NCI-H69 (cell line): ENCODE data around the gene MYH6.
"Not testable (repeated sequence)": the region's sequence is repeated elsewhere in the genome, so short reads cannot be mapped to it uniquely, and the experiment has no call there.

ENCODE experiments used
- DNase-seq: peaks from one replicate; lab custom pipeline; 2025; lab: John Stamatoyannopoulos, UW

MYH6 gene

DNA sequence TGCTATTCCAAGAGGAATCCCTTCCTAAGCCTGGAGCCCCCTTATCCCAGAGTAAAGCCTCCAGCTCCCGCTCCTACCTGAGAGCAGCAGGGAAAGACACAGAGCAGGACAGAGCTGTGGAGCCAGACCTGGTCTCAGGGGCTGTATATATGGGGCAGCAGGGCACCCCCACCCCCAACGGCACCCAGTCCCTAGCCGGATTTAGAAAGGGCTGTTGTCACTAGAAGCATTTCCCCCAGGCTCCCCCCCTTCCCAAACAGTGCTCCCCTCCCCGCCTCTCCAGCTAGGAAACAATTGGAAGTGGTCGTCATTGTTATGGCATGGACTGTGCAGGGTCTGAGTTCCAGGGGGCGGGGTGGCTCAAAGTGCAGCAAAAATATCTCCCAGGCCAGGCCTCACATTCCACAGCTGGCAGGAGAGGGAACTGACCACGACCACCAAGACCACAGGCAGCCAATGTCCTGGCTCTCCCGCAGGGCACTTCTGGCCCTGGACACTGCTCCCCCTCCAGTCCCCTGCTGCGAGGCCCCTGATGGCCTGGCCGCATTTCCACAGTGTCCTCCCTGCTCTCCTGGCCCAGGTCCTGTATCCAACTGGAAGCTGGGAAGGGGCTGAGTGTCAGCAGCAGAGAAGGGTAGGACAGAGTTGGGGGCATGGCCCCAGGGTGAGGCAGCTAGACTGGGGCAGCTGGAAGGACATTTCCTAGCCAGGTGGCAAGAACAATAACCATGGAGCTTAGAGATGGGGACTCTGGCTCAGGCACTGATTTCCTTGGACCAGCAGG, 27.7 kb upstream of the MYH6 start, which contains the start of gene MYH7:
Gene MYH7 (minus strand): TSS at position 118 of the 784 bp plus-strand sequence. CDS start 1,928 bp downstream, outside the sequence.
- no peak for DNase-seq

GRCh38 chr14:23434488-23435222, 26.6 kb upstream of the MYH6 start:
- no peak for DNase-seq

DNA sequence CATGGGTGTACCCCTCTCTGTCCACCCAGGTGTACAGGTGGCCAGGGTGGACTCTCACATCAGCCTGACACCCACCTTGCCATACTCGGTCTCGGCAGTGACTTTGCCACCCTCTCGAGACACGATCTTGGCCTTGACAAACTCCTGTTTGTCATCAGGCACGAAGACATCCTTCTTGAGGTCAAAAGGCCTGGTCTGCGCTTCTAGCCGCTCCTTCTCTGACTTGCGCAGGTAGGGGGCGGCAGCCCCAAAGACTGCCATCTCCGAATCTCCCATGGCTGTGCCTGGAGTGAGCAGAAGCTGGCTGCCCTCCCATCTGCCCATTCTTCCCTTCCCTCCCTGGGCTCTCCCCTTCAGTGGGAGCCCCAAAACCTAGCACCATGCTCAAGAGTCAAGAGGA, 25.4 kb upstream of the MYH6 start:
- DNase-seq = no peak

DNA sequence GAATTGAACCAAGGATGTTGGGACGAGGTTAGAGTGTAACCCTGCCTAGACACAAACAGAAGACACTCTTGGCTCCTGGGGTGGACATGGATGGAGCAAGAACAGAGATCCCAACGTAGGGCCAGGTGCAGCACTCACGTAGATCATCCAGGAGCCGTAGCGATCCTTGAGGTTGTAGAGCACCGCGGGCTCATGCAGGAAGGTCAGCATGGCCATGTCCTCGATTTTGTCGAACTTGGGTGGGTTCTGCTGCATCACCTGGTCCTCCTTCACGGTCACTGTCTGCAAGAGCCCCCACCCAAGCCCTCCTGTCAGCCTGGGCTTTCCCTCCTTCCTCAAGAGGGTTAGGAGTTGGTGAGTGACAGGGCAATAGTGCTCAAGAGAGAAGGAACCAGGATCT, 24.9 kb upstream of the MYH6 start:
- DNase-seq = no peak

GRCh38 chr14:23432102-23432925, 24.2 kb upstream of the MYH6 start:
- no peak for DNase-seq

GRCh38 chr14:23431486-23431885, 23.4 kb upstream of the MYH6 start:
- DNase-seq = no peak

- DNase-seq = peak; percentile 23
These were observed 22.6 kb upstream of the MYH6 start for GRCh38 chr14:23430723-23431085.

DNA sequence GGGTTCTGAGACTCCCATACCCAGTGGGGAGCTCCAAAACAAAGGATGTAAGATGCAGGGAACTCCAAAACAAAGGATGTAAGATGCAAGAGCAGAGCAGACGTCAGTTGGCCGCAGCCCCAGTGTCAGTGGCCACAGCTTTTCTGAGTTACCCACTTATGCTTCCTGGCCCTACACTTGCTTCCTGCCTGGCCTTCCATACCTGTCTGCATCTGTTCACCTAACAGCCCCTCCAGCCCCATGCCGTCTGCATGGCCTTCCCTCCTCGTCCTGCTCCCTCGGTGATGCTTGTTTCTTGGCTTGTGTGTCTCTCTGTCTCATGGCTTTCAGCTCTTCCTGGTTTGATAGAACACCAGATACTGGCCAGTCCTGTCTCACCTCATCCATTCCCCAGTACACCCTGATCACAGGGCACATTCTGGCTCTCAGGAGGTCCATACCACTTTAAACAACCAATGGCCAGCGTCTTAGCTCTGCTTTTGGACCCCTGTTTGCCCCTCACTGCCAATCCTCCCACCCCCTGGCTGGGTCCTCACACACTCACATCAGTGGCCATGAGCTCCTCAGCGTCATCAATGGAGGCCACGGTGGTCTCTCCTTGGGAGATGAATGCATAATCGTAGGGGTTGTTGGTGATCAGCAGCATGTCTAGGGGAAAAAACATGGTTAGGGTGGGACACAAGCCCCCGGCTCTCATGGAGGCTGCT, 22.1 kb upstream of the MYH6 start:
- DNase-seq = no peak

DNA sequence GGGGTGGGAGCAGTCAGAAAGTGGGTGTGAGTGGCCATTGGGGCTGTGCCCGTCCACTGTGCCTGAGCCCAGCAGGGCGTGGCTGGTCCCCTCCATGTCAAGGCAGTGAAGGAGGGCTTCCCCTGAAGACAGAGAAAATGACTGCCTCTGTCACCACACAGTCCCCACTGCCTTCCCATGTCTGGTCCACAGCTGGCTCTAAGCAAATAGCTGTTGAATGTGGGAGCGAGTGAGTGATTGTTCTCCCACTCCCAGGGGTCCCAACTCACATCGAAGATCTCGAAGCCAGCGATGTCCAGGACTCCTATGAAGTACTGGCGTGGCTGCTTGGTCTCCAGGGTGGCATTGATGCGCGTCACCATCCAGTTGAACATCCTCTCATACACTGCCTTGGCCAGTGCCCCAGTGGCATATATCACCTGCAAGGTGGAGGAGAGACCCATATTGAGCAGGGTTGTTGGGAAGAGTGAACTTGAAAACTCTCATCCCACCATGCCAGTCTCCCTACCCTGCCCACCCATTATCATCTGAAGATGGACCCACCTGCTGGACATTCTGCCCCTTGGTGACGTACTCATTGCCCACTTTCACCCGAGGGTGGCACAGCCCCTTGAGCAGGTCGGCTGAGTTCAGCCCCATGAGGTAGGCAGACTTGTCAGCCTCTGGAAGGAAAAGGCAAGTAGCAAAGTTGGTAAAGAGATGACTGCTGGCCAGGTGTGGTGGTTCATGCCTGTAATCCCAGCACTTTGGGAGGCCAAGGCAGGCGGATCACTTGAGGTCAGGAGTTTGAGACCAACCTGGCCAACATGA, 20.8 kb upstream of the MYH6 start:
- DNase-seq = no peak

DNA sequence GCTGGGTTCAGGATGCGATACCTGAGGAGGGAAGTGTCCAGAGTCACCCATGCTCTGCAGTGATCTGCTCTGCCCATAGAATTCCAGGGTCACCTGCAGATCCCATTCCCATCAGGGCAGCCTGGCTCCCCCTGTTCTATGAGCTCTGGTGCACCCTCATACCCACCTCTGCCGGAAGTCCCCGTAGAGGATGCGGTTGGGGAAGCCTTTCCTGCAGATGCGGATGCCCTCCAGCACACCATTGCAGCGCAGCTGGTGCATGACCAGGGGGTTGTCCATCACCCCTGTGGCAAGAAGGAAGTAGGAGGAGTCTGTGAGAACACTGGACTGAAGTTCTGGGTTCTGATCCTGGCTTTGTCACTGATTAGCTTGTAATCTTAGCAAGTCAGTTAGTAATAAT, 17.7 kb upstream of the MYH6 start:
- DNase-seq = not testable (repeated sequence)

GRCh38 chr14:23425169-23425568, 17.1 kb upstream of the MYH6 start:
- no peak for DNase-seq

- no peak for DNase-seq
These were observed 15.6 kb upstream of the MYH6 start for GRCh38 chr14:23423657-23424056.

GRCh38 chr14:23421594-23421993, 13.5 kb upstream of the MYH6 start:
- DNase-seq = no peak

DNA sequence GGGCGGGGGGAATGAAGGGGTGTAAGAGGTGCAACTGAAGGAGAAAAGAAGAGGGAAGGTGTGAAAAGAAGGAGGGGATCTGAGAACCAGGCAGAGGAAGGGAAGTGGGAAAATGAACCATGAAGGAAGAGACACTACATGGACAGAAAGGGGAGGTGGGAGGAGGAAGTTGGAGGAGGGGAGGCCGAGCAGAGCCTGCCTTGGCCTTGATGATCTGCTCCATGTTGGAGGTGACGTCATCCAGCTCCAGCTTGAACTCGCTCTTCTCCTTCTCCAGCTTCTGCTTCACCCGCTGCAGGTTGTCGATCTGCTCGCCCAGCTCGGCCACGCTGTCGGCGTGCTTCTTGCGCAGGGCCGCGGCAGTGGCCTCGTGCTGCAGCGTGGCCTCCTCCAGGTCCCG, 11.6 kb upstream of the MYH6 start:
- not testable (repeated sequence) for DNase-seq

DNA sequence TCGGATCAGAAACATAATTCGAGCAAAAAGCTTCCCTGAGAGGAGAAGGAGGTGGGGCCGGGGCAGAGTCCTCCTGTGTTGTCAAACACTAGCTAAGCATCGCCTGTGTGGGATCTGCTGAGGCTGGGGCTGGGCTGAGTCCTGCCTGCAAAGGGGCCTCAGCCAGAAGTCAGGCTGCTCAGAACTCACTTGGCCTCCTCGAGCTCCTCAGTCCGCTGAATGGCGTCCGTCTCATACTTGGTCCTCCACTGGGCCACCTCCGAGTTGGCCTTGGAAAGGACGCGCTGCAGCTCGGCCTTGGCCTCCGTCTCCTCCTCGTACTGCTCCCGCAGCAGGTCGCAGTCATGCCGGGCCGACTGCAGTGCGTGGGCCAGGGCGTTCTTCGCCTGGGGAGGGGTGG, 9.9 kb upstream of the MYH6 start:
- no peak for DNase-seq

DNA sequence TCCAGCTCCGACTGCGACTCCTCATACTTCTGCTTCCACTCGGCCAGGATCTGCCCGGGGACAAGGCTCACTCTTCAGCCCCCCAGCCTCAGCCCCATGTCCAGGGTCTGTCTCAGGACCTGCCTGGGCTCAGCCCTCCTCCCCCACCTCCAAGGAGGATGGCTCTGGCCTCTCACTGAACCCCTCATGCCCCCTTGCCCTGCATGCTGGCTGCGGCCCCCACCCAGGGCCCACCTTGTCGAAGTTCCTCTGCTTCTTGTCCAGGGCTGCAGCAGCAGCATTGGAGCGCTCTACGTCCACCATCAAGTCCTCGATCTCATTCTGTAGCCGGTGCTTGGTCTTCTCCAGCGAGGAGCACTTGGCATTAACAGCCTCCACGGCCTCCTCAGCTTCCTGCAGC, 9.2 kb upstream of the MYH6 start:
- DNase-seq = not testable (repeated sequence)

DNA sequence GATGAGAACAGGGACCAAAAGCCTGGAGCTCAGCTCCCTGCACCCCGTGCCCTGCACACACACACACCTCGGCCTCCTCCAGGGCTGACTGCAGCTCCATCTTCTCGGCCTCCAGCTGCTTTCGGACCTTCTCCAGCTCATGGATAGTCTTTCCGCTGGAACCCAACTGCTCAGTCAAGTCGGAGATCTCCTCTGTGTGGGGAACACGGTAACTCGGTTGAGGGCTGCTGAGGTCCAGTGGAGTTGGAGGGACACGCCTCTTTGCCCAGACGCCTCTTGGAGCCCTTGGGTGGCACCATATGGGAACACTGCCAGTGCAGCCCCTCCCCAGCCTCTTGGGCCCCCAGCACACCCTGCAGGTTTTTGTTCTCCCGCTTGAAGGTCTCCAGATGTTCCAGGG, 8.7 kb upstream of the MYH6 start:
- no peak for DNase-seq

DNA sequence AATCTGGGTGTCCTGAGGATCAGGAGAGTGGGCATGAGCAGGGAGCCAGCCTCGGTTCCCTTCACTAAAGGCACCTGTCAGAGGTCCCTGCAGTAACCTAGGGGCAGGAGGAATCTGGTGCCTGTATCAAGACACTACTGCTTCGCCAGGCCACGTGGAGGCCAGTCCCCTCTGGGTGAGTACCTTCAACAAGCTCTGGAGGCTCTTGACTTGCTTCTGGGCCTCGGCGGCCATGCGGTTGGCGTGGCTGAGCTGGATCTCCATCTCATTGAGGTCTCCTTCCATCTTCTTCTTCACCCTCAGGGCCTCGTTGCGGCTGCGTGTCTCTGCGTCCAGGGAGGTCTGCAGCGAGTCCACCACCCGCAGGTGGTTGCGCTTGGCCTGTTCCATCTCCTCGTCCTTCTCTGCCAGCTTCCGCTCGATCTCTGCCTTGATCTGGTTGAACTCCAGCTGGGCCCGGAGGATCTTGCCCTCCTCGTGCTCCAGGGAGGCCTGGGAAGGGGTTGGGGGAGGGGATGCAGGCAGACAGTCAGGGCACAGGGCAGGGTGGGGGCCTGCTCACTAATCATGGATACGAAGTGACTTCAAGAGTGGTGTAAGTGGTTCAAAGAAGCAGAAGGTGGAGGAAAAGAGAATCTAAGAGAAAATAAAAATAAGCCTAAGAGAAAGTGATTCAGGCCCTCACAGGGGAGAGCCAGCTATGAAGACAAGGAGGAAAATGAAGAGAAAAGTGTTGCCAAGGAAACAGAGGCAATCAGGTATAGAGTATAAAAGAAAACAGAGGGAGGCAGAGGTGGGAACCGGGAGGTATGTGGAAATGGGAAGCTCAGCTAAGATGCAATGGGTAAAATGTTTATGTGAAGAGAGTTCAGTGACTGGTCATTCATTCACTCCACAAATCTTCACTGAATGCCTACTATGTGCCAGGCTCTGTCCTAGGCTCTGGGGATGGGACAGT, 8.0 kb upstream of the MYH6 start:
- DNase-seq = no peak

DNA sequence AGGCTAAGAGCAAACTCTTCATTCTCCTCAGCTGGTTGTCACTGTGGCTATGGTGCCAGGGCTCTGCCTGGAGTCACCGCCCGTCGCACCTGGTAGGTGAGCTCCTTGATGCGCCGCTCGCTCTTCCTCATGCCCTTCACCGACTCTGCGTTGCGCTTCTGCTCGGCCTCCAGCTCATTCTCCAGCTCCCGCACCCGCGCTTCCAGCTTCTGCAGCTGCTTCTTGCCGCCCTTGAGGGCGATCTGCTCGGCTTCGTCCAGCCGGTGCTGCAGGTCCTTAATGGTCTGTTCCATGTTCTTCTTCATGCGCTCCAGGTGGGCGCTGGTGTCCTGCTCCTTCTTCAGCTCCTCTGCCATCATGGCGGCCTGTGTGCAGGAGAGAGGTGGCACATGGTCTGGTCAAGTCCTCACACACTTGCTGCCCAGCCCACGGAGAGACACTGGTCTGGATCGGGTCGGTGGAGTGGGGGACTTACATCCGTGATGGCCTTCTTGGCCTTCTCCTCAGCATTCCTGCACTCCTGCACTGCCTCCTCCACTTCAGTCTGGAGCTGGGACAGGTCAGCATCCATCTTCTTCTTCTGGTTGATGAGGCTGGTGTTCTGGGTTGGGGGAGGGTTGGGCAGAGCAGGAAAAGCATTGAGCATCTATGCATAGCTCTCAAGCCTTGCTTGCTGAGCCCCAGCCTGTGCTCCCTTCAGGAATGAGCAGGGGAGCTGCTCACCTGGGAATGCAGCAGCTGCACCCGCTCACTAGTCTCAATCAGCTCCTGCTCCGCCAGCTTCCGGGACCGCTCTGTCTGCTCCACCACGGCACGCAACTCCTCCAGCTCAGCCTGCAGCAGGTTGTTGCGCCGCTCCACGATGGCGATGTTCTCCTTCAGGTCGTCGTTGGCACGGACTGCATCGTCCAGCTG, 7.1 kb upstream of the MYH6 start:
- DNase-seq = no peak
